Measurements from ENCODE around the gene RHBDL3.

Gene RHBDL3

DNA sequence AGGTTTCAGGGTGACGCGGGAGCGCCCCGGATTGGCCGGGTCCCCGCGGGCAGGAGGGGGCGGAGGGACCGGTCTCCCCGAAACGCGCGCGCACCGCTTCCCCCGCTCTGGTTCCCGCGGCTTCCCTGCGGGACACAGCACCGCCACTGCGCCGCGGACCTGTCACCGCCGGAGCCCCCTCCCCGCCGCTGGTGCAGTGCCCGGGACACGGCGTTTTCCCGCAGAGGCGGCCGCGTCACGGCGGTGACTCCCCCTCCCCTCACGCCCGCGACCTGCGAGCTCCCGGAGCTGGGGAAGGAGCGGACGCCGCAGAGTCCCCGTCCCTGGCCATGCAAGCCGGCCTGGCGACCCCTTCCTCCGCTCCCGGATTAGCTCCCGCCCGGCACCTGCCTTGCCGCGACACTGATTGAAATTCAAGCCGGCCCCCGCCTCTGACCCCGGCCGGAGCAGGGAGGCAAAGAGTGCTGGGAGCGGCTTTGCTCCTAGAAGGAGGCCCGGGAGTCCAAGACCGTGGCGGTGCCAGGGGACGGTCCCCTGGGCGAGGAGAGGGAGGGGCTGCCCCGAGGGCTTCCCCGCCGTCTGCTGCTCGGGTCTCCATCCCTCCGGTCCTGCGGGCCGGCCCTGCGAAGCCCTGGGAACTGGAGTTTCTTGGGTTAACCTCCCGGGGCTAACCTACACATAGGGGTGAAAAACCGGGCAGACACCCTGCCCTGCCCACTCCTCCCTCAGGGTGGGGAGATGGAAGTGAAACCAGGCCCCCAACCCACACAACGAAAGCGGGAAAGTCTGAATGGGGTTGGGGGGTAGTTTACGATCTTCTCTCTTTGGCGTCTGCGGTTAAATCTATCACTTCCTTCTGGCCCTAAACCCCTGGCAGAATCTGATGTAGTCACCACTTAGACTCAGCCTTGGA is 1.0 kb downstream of the RHBDL3 start:
- peak; percentile 14 for DNase-seq

DNA sequence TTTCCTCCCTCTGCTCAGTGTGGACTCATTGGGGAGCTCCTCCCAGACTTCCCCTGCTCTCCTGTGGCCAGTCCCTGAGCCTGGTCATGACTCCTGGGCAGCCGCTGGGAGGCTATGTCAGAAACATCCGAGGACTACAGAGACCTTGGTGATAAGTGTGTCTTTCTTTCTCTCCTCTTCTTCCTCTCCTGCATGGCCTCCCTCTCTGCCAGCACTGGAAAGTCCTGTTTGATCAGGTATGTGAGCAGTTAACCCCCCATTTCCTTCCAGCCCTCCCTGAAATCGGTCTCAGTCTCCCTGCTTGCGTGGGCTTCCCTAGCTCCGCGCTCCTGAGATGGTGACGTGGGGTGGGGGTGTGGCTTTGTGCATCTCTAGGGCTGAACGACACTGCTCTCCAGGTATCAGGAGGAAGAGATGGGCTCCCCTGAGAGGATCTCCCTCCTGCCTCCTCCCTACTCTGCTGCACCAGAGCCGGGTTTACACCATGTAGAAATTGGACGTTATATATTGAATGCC is 2.1 kb downstream of the RHBDL3 start:
- DNase-seq: peak; percentile 24

DNA sequence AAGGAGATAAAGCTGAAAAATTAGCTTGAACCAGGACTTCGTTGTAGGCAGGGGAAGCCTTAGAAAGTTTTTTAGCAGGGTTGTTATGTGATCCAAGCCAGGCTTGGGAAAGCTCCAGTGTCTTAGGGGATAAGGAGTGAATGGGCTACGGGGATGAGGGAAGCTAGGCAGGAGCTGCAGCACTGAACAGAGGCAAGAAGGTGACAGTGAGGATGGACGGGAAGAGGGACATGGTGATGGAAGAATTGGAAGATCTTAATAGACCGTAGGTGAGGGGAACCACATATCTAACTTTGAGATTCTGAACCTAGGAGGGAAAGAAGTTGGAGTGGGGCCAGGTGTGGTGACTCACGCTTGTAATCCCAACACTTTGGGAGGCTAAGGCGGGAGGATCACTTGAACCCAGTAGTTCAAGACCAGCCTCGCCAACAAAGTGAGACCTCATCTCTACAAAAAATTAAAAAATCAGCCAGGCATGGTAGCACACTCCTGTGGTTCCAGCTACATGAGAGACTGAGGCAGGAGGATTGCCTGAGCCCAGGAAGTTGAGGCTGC is 3.2 kb downstream of the RHBDL3 start:
- no peak for DNase-seq

DNA sequence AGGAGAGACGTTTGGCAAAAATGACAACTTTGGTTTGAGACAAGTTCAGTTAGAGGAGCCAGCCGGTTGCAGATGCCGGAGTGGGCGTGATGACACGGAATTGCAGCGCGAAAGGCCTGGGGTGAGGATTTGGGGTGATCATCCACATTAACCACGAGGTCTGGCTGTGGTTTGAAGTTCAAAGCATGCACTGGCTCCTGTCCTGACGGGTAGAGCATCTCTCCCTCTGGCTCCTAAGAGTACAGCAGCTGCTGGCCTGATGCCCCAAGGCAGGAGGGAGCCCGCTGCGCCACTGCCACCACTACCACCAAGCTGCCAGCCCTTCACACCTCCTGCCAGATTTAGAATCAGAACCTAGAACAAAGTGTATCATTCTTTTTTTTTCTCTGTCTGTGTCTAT is 3.7 kb downstream of the RHBDL3 start:
- DNase-seq: no peak

DNA sequence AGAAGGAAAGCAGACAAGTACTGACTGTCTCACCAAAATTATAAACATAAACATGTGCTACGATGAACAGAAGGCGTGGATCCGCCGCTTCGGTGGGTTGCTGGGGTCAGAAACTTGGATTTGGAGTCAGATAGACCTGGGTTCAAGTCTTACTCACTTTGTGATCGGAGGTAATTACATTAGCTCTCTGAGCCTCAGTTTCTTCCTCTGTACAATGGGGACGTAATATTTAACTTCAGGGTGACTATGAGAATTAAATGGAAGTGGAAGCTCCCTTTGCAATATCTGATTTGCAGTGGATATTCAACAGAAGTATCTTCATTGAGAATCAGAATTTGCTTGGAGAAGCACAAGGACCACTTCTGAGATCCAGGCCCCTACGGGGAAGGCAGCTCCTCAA is 6.2 kb downstream of the RHBDL3 start:
- DNase-seq: no peak

DNA sequence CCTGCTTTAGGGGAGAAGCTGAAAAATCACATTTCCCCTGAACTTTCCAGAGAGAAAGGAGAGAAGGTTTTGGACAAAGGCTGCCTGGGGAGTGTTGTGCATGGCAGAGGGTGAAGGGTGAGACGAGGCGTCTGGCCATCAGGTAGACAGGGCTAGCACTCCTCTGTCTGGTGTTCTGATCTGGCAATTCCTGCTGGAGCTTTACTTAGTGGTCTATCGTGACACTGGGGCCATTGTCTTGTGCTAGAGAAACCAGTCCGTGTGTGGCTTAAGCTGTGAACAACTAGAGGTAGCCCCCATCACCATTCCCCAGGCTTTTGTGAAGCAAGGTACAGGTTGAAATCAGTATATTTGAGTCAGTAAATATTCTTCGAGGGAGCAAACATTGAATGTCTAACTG is 8.5 kb downstream of the RHBDL3 start:
- DNase-seq: no peak

DNA sequence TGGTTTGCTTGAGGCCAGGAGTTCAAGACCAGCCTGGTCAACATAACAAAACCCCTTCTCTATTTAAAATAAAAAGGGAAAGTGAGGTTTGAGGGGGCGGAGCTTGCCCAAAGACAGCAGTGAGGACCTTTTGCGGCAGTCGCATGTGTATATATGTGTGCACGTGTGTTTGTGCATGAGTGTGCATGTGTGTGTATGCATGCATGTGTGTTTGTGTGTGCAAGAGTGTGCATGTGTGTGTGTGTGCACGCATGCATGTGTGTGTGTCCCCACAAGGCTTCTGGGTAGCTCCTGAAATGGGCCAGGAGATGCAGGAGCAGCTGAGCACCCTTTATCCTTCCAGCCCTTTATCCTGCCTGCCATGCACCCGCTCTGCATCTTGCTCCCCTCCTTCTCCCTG is 9.0 kb downstream of the RHBDL3 start:
- DNase-seq: no peak

DNA sequence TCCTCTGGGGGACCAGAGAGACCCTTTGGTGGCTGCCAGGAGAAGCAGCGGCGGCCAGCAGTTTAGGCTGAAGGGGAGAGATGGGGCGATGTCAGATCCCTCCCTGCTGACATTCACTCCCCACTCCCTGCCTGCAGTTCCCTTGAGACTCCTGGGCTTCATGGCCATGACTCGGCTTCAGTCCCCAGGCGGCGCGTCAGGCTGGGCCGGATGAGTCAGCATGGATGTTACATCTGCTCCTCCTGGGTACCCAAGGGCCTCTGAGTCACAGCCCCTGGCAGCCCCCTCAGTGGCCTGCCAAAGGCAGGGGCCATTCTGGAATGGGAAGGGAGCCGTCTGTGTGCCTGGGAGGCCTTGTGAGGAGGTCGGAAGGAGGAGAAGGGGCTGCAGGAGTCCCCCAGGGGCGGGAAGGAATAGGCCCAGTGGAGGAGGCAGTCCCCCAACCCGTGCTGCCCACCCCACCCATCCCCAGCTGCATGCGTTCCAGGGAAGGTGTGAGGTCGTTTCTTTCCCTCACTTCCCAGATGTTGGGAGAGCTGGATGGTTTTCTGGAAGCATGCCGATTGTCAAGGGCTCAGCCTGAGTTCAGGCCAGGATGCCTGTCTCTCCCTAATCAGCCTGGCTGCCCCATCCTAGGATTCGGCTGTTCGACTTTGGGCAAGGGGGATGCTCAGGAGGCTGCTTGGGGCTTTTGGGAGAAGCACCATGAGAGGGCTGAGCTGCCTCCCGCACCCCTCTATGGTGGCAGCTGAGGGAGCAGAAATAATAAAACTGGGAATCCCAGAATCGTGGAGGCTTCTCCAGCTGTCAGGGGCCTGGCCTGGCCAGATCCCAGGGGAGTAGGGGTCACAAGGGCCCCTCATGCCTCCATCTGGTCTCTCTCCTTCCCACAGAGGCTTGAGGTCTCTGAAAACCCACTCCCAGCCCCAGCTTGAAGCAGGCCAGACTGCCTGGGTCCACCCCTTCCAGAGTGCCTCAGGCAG is 9.7 kb downstream of the RHBDL3 start:
- peak; percentile 71 for DNase-seq

DNA sequence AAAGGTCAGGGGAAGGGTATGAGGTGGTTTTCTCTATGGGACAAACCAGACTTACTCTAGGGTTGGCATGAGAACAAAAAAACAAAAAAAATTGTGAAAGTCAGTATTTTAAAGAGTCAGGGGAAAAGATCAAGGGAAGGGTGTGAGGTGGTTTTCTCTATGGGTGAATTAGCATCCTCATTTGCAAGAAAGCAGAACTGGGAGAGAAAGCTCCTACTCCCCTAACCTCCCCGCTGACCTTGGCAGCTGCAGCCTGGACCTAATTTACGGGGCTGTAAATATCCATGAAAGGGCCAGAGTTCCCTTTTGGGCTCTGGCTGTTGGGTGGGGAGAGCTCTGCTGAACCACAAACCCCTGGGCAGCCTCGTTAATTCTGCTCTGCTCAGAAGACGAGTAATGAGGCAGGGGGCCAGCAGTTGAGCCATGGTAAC is 10.6 kb downstream of the RHBDL3 start:
- peak; percentile 43 for DNase-seq

DNA sequence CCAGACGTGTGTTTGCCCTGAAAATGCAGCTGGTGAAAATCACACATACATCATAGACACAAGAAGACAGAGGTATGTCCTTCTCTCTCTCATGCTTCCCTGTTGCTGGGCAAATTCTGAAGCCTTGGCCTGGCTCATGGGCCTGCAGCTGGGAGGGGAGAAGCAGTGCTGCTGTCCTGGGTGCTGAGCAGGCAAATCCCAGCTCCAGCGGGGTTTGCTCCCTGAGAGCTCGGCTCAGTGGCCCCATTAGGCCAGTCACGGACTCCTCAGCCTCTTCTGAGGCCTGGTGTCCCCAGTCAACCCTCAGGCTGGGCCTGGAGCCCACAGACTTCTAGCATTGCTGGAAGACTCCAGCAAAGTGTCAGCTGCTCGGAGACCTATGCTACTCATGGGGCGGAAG is 11.7 kb downstream of the RHBDL3 start:
- no peak for DNase-seq

DNA sequence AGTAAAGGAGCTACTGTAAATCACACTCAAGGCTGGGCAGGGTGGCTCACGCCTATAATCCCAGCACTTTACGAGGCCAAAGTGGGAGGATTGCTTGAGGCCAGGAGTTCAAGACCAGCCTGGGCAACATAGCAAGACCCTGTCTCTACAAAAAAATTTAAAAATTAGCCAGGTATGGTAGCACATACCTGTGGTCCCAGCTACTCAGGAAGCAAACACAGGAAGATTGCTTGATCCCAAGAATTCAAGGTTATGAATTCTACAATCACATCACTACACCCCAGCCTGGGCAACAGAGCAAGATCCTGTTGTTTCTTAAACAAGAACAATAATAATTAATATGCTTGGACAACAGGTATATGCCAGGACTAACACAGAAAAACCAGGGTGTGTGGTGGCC is 13.2 kb downstream of the RHBDL3 start:
- DNase-seq: no peak

DNA sequence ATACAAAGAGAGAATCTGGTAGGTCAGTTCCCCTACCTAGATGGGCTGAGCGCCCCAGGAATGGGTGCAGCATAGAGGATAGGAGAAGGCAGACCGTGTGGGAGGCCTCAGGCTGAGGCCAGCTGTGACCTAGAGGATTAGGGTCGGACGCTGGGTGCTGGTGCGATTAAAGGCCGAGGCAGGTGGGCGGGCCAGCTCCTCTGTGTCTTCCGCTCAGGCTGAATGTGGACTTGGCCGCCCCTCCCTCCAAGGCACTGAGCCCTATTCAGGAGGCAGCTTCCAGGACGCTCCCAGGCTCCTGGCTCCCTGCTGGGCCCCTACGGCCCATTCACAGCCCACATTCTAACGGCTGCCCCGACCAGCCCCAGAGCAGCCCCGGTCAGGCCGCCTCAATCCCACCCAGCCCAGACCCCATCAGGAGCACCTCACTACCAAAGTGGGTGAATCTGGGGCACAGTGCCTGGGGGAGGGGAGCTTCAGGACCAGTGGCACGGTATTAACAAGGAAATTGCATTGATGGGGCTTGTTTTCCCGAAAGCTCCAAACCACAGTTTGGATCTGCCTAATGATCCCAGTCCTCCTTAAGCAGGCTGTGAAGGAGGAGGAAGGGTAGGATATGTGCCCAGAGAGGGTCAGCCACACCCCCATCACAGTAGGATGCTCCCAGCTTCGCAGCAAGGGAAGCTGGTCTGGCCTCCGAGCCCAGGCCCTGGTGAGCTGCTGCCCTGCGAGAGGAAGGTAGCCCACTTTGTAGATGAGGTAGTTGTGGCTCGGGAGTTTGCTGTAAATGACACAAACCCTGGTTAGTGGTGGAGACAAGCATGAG is 14.5 kb downstream of the RHBDL3 start:
- DNase-seq: no peak

DNA sequence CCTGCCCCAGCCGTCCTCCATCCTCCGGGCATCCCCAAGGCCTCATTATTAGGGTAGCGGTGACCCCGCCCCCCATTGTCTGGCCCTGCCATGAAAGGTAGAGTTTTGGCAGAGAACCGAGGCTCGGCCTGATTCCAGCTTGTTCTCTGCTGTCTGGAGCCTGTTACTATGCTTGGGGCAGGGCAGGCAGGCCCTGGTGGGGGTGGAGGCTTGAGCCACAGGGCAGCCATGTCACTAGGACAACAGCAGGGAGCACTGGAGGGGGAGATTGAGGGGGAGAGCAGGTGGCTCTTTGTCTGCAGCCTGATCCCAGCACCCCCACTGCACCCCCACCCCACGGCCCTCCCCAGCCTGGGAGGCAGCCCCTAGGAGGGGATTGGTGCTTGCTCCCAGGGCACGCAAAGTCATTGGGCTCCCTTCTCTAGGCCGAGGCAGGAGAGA is 15.4 kb downstream of the RHBDL3 start:
- no peak for DNase-seq

DNA sequence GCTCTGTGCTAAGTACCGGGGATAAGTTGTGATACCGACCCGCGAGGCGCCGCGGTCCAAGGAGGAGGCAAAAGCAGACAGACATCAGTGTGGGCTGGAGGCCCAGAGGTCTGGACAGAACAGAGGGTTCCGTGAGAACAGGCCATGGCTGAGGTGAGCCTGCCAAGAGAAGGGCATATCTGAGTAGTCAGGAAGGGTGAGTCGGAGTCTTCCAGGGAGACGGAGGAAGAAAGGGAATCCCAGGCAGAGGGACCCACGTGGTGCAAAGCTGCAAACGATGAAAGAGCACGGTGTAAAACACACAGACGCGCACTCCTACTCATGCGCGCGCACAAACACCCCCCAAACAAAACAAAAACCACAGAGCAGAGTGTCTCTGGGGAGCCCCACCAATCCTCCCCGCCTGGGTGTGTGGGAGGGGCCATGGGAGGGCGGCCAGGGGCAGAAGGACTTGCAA is 18.1 kb downstream of the RHBDL3 start:
- no peak for DNase-seq

DNA sequence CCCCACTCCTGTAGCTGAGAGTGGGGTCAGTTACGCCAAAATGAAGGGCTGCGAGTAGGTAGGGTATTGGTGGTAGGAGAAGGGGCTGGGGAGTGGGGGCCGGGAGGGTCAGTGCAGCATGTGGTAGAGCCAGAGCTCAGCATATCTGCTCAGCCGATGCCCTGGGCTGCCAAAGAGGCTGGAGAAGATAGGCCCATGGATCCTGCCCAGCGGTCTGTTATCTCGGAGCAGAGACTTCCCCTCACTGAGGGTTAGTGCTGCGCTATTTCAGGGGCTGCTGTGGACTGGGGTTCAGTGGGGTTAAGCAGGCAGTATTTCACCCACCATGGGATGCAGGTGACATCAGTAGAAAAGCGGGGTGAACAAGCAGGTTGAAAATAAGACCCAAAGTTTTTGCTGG is 19.7 kb downstream of the RHBDL3 start:
- no peak for DNase-seq

DNA sequence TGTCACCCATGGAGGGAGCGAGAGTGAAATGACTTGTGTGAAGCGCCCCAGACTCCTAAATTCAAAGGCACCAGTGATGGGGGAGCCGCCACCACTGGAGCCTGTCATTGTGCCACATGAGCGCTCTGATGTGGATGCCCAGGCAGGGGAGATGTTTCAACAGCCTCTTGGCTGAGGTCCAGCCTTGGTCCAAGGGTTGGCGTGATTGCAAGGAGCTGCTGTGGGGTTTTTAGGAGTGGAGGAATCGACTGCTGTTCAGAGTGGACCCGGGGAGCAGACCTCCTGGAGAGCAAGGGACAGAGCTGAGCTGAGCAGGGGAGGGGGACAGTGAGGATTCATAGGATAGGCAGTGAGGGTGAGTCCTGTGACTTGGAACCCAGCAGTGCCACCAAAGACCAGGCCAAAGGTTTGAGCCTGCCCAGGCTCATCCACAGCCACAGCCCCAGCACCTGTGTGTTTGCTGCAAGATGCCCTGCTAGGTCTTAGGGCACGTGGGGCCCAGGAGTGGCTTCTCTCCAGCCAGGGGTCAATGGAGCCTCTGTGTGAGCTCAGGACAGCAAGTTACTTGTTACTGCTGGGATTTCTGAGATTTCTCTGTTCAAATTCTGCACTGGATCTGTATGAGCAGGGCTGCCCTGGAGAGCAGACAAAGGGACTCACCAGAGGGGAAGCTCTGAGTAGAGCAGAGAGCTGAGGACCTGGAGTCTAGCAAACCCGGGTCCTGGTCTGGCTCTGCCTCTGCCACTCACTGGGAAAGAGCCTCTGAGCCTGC is 20.3 kb downstream of the RHBDL3 start:
- DNase-seq: no peak

DNA sequence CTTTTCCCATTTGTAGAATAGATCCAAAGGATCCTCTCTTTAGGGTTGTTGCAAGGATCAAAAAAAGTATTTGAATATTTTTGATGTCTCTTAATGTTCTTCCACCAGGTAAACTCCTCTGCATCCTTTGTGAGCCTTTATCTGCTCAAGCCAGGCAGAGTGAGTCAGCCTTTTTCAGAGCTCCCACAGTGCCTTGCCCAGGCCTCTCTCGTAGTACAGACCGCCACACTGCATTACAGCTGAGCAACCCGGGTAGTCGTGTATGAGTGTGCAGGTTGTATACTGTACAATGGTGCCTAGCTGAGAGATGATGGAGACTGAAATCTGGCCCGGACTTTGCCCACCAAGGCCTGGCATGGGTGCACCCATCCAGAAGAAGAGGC is 20.9 kb downstream of the RHBDL3 start:
- DNase-seq: no peak

DNA sequence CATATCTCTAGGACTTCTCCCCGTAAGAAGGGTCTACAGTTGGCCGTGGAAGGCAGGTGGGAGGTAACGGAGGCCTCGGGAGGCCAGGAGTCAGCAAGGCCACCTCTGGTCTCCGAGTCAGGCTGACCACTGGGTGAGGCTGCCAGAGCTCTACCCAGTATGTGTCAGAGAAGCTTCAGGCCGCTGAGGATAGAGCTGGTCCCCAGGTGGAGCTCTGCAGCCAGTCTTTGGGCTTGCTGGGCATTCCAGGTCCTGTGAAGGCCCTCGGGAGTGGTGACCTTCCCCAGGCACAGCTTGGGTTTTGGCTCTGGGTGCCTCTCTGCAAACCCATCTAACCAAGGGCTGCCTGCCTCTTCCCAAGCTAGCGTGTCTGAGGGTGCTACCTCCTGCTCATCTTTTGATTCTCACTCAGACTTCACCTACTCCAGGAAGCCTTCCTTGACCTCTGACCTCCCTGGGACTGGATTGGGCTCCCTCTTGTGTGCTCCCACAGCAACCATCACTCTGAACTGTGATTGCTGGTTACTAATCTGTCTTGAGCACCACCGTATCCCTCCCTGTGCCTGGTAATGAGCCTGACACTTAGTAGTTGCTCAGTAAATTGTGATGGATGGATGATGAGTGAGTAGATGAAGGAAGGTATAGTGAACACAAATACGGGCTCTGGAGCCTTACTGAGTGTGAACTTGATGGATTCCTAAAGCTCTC is 22.3 kb downstream of the RHBDL3 start:
- DNase-seq: no peak

DNA sequence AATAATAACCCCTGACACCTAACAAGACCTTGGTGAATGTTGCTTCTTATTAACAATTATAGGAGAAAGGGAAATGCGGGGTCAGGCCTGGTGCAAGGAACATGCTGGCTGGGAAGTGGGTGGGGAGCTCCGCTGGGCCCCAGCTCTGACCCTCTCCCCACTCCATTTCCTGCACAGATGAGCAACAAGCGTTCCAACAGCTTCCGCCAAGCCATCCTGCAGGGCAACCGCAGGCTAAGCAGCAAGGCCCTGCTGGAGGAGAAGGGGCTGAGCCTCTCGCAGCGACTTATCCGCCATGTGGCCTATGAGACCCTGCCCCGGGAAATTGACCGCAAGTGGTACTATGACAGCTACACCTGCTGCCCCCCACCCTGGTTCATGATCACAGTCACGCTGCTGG is 23.0 kb downstream of the RHBDL3 start:
- no peak for DNase-seq

DNA sequence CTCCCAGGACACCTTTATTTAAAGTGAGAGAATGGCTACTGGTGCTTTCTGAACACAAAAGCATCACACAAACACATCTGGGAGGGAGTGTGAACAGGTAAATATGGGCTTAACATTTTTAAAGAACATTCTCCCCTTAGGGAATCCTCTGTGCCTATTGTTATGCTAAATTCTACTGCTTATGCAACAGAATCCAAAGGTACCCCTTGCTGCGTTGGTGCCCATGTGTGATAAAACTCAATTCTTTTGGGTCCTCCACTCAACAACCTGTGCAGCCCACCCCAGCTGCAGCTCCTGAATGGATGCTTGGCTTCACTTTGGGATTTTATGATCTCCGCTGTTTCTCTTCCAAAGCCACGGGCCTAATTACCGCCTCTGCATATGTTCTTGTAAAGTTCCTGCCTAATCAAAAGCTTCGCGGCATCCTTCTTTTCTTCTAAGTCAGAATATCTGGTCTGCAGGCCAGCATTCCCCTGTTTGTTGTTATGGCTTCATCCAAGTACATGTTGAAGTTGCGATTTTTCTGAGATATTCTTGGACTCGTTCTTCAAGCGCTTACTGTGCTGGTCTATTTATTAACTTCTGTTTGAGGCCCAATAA is 23.9 kb downstream of the RHBDL3 start:
- no peak for DNase-seq
